Measurements from ENCODE around the gene ATP8A2. TPM values are rescaled to one million over a fixed set of nuclear protein-coding genes. Genes with fewer than 3 reads are reported as not detected.
A peak's percentile ranks its signal among the peaks of the same experiment; 100 is the strongest.

Gene ATP8A2
- total RNA-seq, 2 experiments from 2014 or later, result 0.92 to 0.94 TPM

- H3K4me3 Mint-ChIP-seq, result no peak overlapping the region
- no peak for DNase-seq
- ChIA-PET CTCF (no interaction called here), POLR2A (no interaction called here)
- no peak for TF ChIP-seq CTCF (IDR thresholded peaks at IDR 0.05)
- no peaks in the 10 kb centered on the region for H3K27me3 Mint-ChIP-seq
- H3K4me1 Mint-ChIP-seq (ENCODE audit: low read depth), result peaks cover 3% of the 10 kb centered on the region
- no peaks in the 10 kb centered on the region for H3K9me3 Mint-ChIP-seq
- no peaks in the 10 kb centered on the region for H3K36me3 Mint-ChIP-seq (ENCODE audit: low read depth)
- no peak overlapping the region for H3K27ac Mint-ChIP-seq
- intact Hi-C loops (cut with micrococcal nuclease), result no loop called here
- no peak for ATAC-seq
Observed at GRCh38 chr13:25733001-25733491, 361.3 kb downstream of the ATP8A2 start.

- no peaks in the 10 kb centered on the region for H3K27me3 Mint-ChIP-seq
- no peak overlapping the region for H3K4me3 Mint-ChIP-seq
- H3K36me3 Mint-ChIP-seq (ENCODE audit: low read depth), result no peaks in the 10 kb centered on the region
- DNase-seq (no peak), ATAC-seq (no peak)
- H3K9me3 Mint-ChIP-seq, result no peaks in the 10 kb centered on the region
- ChIA-PET CTCF (no interaction called here), POLR2A (no interaction called here)
- intact Hi-C loops (cut with micrococcal nuclease), result no loop called here
- no peak for TF ChIP-seq CTCF (IDR thresholded peaks at IDR 0.05)
- no peak overlapping the region for H3K27ac Mint-ChIP-seq
- peaks cover 11% of the 10 kb centered on the region for H3K4me1 Mint-ChIP-seq (ENCODE audit: low read depth)
Observed at GRCh38 chr13:25733696-25734435, 362.1 kb downstream of the ATP8A2 start.

- Mint-ChIP-seq H3K27me3 (no peaks in the 10 kb centered on the region), H3K36me3 (ENCODE audit: low read depth) (no peaks in the 10 kb centered on the region), H3K27ac (no peak overlapping the region), H3K4me1 (ENCODE audit: low read depth) (peaks cover 13% of the 10 kb centered on the region), H3K4me3 (no peak overlapping the region), H3K9me3 (no peaks in the 10 kb centered on the region)
- ChIA-PET POLR2A (no interaction called here), CTCF (no interaction called here)
- DNase-seq (no peak), ATAC-seq (peak; percentile 27)
- no peak for TF ChIP-seq CTCF (IDR thresholded peaks at IDR 0.05)
- intact Hi-C loops (cut with micrococcal nuclease), result no loop called here
Observed at GRCh38 chr13:25738342-25739196, 366.8 kb downstream of the ATP8A2 start.

GRCh38 chr13:25739376-25739775 lies 367.6 kb downstream of the ATP8A2 start:
- ChIA-PET CTCF (no interaction called here), POLR2A (no interaction called here)
- no peak overlapping the region for H3K4me3 Mint-ChIP-seq
- ATAC-seq, result no peak
- no peak overlapping the region for H3K27ac Mint-ChIP-seq
- DNase-seq, result no peak
- no peaks in the 10 kb centered on the region for H3K9me3 Mint-ChIP-seq
- no peaks in the 10 kb centered on the region for H3K36me3 Mint-ChIP-seq (ENCODE audit: low read depth)
- no peaks in the 10 kb centered on the region for H3K27me3 Mint-ChIP-seq
- peaks cover 13% of the 10 kb centered on the region for H3K4me1 Mint-ChIP-seq (ENCODE audit: low read depth)
- no peak for TF ChIP-seq CTCF (IDR thresholded peaks at IDR 0.05)
- intact Hi-C loops (cut with micrococcal nuclease), result no loop called here

GRCh38 chr13:25741796-25742195 lies 370.0 kb downstream of the ATP8A2 start:
- ChIA-PET CTCF (no interaction called here), POLR2A (no interaction called here)
- H3K36me3 Mint-ChIP-seq (ENCODE audit: low read depth), result no peaks in the 10 kb centered on the region
- no peak for ATAC-seq
- H3K27ac Mint-ChIP-seq, result no peak overlapping the region
- H3K4me1 Mint-ChIP-seq (ENCODE audit: low read depth), result peaks cover 13% of the 10 kb centered on the region
- no peak for TF ChIP-seq CTCF (IDR thresholded peaks at IDR 0.05)
- no peak overlapping the region for H3K4me3 Mint-ChIP-seq
- intact Hi-C loops (cut with micrococcal nuclease), result no loop called here
- no peak for DNase-seq
- H3K27me3 Mint-ChIP-seq, result no peaks in the 10 kb centered on the region
- no peaks in the 10 kb centered on the region for H3K9me3 Mint-ChIP-seq
